Head of caudate nucleus (tissue), 42 donors: ENCODE measurements around the gene KIF2A.

Experiments
- DNase-seq, 42 donors: peaks; one replicate each; pipeline versions ENCODE4 v3.0.0 to v3.0.0-alpha.2; 2020 to 2021; ENCODE audit warnings: mixed read lengths in 7 of 42
- intact Hi-C: fragments of 100-400 bp; cut with DNase I; formaldehyde crosslinking; loops from one replicate; pipeline ENCODE4 v1.15.0; 2022

Gene KIF2A

DNA sequence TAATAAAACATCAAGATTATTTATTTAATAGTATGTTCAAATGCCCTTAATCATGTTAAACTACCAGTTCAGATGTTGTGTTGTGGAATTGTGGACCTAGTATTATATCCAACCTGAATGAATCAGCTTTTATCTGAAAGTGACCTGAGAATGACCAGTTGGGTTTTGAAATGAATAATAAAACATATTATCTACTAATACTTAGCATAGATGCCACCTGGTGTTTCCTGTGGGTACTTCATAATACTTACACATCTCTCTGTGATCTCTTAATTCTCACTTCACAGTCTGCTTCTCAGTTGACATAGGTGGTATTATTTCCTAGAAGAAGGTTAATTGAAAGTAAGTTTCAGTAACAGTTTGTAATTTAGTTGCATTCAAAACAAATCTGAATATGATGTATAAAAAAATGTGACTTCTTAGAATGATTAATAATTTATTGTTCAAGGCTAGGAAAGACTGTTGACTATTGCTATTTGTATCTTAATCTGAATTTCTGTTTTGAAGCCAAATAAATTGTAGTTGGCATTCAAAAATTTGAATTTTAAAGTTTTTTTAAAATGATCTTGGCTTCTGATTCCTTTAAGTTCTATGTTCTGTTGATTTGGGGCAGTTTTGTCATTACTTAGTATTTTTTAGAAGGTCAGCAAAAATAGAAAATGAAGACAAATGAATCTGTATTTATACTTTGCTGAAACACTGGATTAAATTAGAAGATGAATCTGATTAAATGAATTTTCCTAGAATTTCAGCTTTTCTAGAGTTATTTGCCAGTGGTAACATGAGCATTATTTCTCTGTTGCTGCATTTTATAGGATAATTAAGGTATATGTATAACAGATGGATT lies 48.2 kb downstream of the KIF2A start:
- intact Hi-C loops: loop anchor here (10.0 kb wide), 1 partner anchor 129 kb away; no protein-coding TSS in a partner anchor
- DNase-seq: peak in 8 of 42 donors; percentile 38 to 75 (median 56)

DNA sequence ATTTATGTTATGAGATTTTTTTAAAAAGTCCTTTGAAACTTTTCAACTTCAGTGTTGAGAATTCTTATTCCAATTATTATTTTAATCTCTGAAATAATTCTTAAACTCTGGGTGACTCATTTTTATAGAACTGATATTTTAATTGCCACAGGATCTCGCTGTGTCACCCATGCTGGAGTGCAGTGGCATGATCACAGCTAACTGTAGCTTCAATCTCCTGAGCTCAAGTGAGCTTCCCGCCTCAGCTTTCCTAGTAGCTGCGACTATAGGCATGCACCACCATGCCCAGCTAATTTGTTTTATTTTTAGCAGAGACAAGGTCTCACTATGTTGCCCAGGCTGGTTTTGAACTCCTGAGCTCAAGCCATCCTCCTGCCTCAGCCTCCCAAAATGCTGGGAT lies 56.7 kb downstream of the KIF2A start:
- intact Hi-C loops: no loop called here
- peak in 16 of 42 donors; percentile 10 to 66 (median 36) for DNase-seq

DNA sequence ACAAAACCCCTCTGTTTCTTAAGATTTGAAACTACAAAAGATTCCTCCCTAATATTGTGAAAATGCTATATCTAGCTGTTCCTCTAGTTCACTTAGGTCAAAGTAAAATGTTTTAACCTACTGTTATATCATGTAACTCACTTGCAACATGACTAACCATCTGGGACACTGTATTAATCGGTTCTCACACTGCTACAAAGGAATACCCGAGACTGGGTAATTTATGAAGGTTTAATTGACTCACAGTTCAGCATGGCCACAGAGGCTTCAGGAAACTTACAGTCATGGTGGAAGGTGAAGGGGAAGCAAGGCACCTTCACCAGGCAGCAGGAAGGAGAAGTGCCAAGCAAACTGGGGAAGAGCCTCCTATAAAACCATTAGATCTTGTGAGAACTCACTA lies 63.0 kb downstream of the KIF2A start:
- no peak for DNase-seq
- intact Hi-C loops: no loop called here

- DNase-seq: no peak
- intact Hi-C loops: no loop called here
These were observed 65.4 kb downstream of the KIF2A start for GRCh38 chr5:62371409-62371808.

GRCh38 chr5:62372600-62372999 lies 66.6 kb downstream of the KIF2A start:
- DNase-seq: no peak
- intact Hi-C loops: no loop called here

- intact Hi-C loops: no loop called here
- no peak for DNase-seq
These were observed 67.4 kb downstream of the KIF2A start for GRCh38 chr5:62373382-62373781.

DNA sequence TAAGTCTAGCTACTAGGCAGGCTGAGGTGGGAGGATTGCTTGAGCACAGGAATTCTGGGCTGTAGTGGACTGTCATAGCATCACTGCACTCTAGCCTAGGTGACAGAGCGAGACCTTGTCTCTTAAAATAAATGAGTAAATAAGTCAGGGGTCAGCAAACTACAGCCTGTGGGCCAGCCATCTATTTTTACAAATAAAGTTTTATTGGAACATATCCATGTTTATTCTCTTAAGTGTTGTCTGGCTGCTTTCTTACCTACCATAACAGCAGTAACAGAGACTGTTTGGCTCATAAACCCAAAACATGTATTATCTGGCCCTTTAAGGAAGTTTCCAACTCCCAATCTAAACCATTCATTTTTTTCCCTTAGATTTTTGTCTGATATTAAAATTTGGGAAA lies 68.1 kb downstream of the KIF2A start:
- intact Hi-C loops: no loop called here

DNA sequence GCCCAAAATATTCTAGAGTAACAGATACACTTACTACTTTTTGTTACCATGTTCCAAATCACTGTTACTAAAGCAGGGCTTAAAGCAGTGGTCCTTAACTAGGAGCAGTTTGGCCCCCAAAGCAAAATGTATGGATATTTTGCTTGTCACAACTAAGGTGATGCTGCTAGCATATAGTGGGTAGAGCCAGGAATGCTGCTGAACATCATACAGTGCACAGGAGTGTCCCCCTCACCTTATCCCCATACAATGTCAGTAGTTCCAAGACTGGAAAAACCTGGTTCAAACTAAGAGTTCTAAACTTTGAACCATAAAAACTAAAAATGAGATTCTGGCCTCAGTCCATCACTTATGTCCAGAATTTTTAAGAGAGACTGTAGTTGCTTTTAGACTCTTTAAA lies 69.6 kb downstream of the KIF2A start:
- intact Hi-C loops: no loop called here
- no peak for DNase-seq

More for the DNA sequence above, 68.1 kb downstream of the KIF2A start:
- DNase-seq: no peak

- intact Hi-C loops: no loop called here
These were observed 70.1 kb downstream of the KIF2A start for GRCh38 chr5:62376064-62376463.

DNA sequence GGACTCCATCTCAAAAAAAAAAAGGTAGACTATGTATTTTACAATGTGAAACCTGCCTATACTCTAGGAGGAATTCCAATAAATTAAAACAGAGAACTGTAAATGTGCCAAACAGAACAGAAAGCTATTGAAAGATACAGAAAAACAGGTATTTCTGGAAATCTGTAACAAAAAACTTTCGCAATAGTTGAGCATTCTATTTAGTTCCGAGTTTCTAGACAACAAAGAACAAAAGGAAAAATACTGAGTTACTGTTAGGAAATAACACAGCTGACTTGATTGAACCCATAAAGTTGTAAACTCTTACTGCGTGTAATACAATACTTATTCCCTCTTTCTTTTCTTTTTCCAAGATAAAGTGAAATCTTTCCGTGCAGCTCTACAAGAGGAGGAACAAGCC lies 79.1 kb downstream of the KIF2A start:
- intact Hi-C loops: no loop called here
- no peak for DNase-seq

More at GRCh38 chr5:62376064-62376463, 70.1 kb downstream of the KIF2A start:
- DNase-seq: no peak

DNA sequence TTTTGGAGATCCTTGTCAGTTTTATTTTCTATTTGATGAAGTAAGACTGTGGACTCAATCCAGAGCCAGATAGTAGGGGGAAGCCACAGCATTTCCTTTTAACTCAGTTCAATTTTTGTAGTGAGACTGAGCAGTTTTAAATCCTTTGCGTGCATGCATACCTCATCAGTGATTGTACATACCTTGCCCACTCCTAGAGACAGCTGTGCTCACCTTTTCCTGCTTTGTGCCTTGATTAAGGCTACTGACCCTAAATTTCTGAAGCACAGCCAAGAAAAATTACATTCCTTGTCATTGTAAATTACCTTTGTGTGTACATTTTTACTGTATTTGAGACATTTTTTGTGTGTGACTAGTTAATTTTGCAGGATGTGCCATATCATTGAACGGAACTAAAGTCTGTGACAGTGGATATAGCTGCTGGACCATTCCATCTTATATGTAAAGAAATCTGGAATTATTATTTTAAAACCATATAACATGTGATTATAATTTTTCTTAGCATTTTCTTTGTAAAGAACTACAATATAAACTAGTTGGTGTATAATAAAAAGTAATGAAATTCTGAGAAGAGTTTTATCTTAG lies 79.9 kb downstream of the KIF2A start:
- no peak for DNase-seq
- intact Hi-C loops: no loop called here

GRCh38 chr5:62386824-62387223 lies 80.8 kb downstream of the KIF2A start:
- DNase-seq: no peak
- intact Hi-C loops: no loop called here

GRCh38 chr5:62395210-62395950 lies 89.4 kb downstream of the KIF2A start:
- intact Hi-C loops: no loop called here
- DNase-seq: no peak

DNA sequence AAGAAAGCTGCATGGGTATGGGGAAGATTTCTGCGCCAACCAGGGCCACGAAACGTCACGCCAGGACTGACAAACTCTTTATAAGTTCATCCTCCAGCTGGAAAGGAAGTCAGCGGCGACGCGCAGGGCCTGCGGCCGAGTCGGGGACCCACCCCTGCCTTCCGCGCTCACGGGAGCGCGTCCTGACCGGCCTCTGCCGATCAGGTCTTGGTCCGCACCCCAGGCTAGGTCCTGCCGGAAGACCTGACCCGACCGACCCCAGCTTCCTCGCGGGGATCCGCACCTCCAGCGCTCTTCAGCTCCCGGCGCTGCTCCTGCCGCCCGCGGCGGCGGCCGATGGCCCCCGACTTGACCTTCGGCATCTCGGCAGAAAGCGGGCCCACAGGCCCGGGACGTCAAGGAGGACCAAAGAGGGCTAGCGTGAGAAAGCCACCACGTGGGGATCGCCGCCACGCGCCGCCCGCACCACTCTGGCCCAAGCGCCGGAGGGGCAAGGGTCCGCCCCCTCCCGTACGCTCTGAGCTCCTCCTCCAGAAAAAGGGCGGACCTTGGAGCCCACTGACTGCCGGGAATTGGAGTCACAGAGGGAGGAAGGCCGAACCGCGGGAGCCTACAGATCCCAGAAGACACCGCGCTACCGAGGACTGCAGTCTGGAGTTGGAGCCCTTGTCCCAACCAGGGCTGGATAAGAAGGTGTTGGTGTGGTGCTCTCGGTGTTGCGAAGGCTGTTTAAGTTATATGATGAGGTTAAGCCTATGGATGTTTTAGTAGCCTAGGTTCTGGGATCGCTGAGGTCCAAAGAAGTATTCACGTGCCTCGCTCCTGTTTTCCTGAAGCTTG lies 97.6 kb downstream of the KIF2A start, which contains the start of gene DIMT1:
Gene DIMT1, minus strand, starts transcription at position 495 of the 840 bp plus-strand sequence. Its CDS starts 133 bp downstream, at position 362.
- DNase-seq: peak; percentile 92 to 99 (median 97)
- intact Hi-C loops: loop anchor here (1.0 to 5.0 kb wide), 2 partner anchors 9 to 96 kb away; partner anchors contain the start of genes IPO11 and KIF2A

- DNase-seq: peak; percentile 91 to 99 (median 98)
- intact Hi-C loops: loop anchor here (1.0 kb wide), 1 partner anchor 8 kb away; no protein-coding TSS in a partner anchor
These were observed 106.7 kb downstream of the KIF2A start, which contains the start of gene IPO11 for GRCh38 chr5:62412549-62413329. IPO11 (plus strand) TSS chr5:62412763; CDS start chr5:62437280, 24,517 bp downstream.

GRCh38 chr5:62413711-62414110 lies 107.7 kb downstream of the KIF2A start:
- intact Hi-C loops: no loop called here
- DNase-seq: no peak

- no peak for DNase-seq
- intact Hi-C loops: no loop called here
These were observed 112.6 kb downstream of the KIF2A start for GRCh38 chr5:62418462-62419076.
